Measurements from ENCODE around the gene SVOP.
A peak's percentile ranks its signal among the peaks of the same experiment; 100 is the strongest.
"Not testable (repeated sequence)": the region's sequence is repeated elsewhere in the genome, so short reads cannot be mapped to it uniquely, and the experiment has no call there.

SVOP gene

DNA sequence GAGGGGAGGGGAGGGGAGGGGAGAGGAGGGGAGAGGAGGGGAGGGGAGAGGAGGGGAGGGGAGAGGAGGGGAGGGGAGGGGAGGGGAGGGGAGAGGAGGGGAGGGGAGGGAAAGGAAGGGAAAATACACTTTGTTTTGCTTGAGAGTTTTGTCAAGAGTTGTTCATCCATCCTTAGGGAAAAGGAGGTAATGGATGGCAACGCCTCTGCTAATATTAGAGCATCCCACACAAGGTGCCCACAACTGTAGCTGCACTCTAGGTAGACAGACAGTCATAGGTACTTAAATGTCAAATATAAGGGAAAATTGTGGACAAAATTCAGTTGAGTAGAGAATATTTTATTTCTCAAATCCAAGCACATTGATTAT, 161.0 kb downstream of the SVOP start:
- Histone ChIP-seq H3K4me3 (ENCODE audit: low read depth in 1 of 2, low read length in 2 of 2) (no peak overlapping the region), H3K4me1 (ENCODE audit: insufficient read depth, low read length) (peaks cover 33% of the 10 kb centered on the region), H3K27me3 (ENCODE audit: insufficient read depth, low read length, poor library complexity) (peaks cover 5% of the 10 kb centered on the region), H3K4me2 (ENCODE audit: insufficient read depth, low read length) (no peak overlapping the region), H3K27ac (ENCODE audit: low read length) (no peak overlapping the region), H2AFZ (ENCODE audit: low read depth, low read length) (no peak overlapping the region), H3K9ac (ENCODE audit: low read depth, low read length) (no peak overlapping the region), H3K9me3 (ENCODE audit: insufficient read depth, low read length, severe bottlenecking) (no peaks in the 10 kb centered on the region), H4K20me1 (ENCODE audit: insufficient read depth, low read length) (peaks cover 2% of the 10 kb centered on the region; the same call in 1 of the 2 replicates), H3K36me3 (ENCODE audit: insufficient read depth, low read length) (peaks cover 3% of the 10 kb centered on the region; the same call in 1 of the 2 replicates), H3K79me2 (ENCODE audit: insufficient read depth, low read length) (peaks cover 24% of the 10 kb centered on the region)
- TF ChIP-seq, protein P1, sequence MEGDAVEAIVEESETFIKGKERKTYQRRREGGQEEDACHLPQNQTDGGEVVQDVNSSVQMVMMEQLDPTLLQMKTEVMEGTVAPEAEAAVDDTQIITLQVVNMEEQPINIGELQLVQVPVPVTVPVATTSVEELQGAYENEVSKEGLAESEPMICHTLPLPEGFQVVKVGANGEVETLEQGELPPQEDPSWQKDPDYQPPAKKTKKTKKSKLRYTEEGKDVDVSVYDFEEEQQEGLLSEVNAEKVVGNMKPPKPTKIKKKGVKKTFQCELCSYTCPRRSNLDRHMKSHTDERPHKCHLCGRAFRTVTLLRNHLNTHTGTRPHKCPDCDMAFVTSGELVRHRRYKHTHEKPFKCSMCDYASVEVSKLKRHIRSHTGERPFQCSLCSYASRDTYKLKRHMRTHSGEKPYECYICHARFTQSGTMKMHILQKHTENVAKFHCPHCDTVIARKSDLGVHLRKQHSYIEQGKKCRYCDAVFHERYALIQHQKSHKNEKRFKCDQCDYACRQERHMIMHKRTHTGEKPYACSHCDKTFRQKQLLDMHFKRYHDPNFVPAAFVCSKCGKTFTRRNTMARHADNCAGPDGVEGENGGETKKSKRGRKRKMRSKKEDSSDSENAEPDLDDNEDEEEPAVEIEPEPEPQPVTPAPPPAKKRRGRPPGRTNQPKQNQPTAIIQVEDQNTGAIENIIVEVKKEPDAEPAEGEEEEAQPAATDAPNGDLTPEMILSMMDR (IDR thresholded peaks at IDR 0.05; ENCODE audit: borderline replicate concordance, extremely low read depth, low read length, poor library complexity, severe bottlenecking) = no peak
- no peak for TF ChIP-seq EZH2 (IDR thresholded peaks at IDR 0.05; ENCODE audit: borderline replicate concordance, low read depth, low read length, severe bottlenecking)
- DNase-seq (no peak), ATAC-seq (ENCODE audit: insufficient read depth, low read depth) (no peak)

- not testable (repeated sequence) for H3K27me3 ChIP-seq (ENCODE audit: insufficient read depth, low read length, poor library complexity); H3K9me3 ChIP-seq (ENCODE audit: insufficient read depth, low read length, severe bottlenecking); DNase-seq; ATAC-seq (ENCODE audit: insufficient read depth, low read depth); H3K36me3 ChIP-seq (ENCODE audit: insufficient read depth, low read length); H3K27ac ChIP-seq (ENCODE audit: low read length); H4K20me1 ChIP-seq (ENCODE audit: insufficient read depth, low read length)
- H3K4me2 ChIP-seq (ENCODE audit: insufficient read depth, low read length) = peak overlapping the region; percentile 96
- H3K4me3 ChIP-seq (ENCODE audit: low read depth in 1 of 2, low read length in 2 of 2) = peak overlapping the region in 1 of 2 experiments; percentile 98; a peak in 2 of 4 replicates
- H2AFZ ChIP-seq (ENCODE audit: low read depth, low read length) = 0 out of 2 replicates have a peak overlapping the region, but pooled peaks have one; percentile 77
- peaks cover 30% of the 10 kb centered on the region for H3K79me2 ChIP-seq (ENCODE audit: insufficient read depth, low read length)
- peak overlapping the region; percentile 72; the same call in 1 of the 2 replicates for H3K9ac ChIP-seq (ENCODE audit: low read depth, low read length)
- H3K4me1 ChIP-seq (ENCODE audit: insufficient read depth, low read length) = peaks cover 33% of the 10 kb centered on the region
Observed at GRCh38 chr12:108859141-108859922, 161.5 kb downstream of the SVOP start.

DNA sequence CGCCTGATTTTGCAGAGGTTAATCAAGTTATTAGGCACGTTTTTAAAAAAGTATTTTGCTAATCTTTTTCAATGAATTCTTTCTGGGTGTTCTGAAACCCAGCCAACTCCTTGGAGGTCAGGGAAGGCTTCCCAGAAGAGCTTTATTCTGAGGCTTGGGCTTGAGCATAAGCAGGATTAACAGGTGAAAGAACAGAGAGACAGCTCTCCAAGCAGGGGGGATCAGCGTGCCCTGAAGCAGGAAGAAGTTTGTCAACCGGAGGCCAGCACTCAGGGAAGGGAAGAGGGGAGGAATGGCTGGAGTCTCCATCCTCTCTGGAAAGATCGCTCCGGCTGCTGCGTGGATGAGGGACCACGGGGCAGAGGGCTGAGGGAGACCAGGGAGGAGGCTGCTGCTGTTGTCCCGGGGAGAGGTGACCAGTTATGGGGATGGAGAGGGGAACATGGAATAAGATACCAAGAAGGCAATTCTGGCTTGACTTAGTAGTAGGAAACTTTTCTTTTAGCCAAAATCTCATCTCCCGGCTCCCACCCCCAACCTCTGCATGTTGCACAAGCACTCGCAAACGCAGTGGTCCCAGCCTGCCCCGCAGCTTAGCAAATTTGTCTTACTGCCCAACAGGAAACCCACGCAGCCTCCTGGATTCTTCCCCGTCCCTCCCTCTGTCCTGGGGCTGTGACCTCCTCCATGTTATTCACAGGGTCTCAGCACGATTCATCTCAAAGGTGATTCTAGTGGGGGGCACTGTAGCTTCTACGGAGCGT, 162.4 kb downstream of the SVOP start:
- TF ChIP-seq, protein P1 (IDR thresholded peaks at IDR 0.05; ENCODE audit: borderline replicate concordance, extremely low read depth, low read length, poor library complexity, severe bottlenecking) = no peak
- no peak for TF ChIP-seq EZH2 (IDR thresholded peaks at IDR 0.05; ENCODE audit: borderline replicate concordance, low read depth, low read length, severe bottlenecking)
- Histone ChIP-seq H3K4me2 (ENCODE audit: insufficient read depth, low read length) (peak overlapping the region; percentile 96), H4K20me1 (ENCODE audit: insufficient read depth, low read length) (peaks cover 7% of the 10 kb centered on the region; the same call in 1 of the 2 replicates), H3K36me3 (ENCODE audit: insufficient read depth, low read length) (peaks cover 3% of the 10 kb centered on the region; the same call in 1 of the 2 replicates), H3K4me1 (ENCODE audit: insufficient read depth, low read length) (peaks cover 33% of the 10 kb centered on the region), H2AFZ (ENCODE audit: low read depth, low read length) (peak overlapping the region; percentile 77), H3K4me3 (ENCODE audit: low read depth in 1 of 2, low read length in 2 of 2) (peak overlapping the region; percentile 22 to 98; a peak in 3 of 4 replicates), H3K27ac (ENCODE audit: low read length) (peak overlapping the region; percentile 12; the same call in 1 of the 2 replicates), H3K9ac (ENCODE audit: low read depth, low read length) (peak overlapping the region; percentile 72), H3K79me2 (ENCODE audit: insufficient read depth, low read length) (peaks cover 36% of the 10 kb centered on the region), H3K9me3 (ENCODE audit: insufficient read depth, low read length, severe bottlenecking) (no peaks in the 10 kb centered on the region), H3K27me3 (ENCODE audit: insufficient read depth, low read length, poor library complexity) (peaks cover 5% of the 10 kb centered on the region)
- ATAC-seq (ENCODE audit: insufficient read depth, low read depth) (no peak), DNase-seq (peak; percentile 13)

All from DND-41 (cell line).